Medulla oblongata (tissue), 1 donor: ENCODE measurements around the gene IGBP1.
"Not testable (repeated sequence)": the region's sequence is repeated elsewhere in the genome, so short reads cannot be mapped to it uniquely, and the experiment has no call there.

Experiments
- DNase-seq: peaks from one replicate; pipeline ENCODE4 v3.0.0-alpha.2; 2015; ENCODE audit errors: extremely low spot score

Gene IGBP1

DNA sequence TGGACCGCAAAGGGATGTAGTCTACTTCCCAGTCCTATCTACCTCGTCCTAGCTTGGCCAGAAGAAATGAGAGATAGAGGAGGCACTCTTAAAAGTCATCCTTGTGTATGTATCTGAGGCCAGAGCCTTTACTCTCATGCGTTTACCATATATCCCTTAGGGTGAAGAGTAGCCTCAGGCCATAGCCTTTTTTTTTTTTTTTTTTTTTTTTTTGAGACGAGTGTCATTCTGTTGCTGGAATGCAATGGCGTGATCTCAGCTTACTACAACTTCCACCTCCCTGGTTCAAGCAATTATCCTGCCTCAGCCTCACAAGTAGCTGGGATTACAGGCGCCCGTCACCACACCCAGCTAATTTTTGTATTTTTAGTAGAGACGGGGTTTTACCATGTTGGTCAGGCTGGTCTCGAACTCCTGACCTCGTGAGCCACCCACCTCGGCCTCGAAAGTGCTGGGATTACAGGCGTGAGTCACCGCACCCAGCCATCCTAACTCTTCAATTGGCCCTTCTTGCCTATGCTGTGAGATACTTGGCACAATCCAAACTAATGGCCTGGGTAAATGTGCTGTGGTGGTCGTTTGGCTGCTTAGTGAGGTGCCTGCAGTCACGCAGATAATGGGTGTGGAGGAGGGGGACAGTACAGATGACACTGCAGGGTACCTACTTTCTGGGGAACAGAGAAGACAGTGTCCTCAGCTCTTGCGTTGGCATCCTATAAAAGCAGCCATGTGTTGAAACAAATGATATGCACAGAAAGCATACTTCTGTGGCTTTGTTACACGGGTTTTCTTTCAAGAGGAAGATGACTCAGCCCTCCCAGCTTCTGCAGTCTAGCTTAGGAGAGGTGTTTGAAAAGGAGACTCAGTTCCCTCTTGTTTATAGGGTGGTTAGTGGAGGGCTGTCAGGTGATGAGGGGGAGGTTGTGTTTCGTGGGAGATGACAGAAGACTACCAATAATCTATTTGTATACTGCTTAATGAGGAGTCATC, 33.6 kb downstream of the IGBP1 start:
- no peak for DNase-seq

- peak; percentile 1 for DNase-seq
Observed at GRCh38 chrX:70168238-70169188, 35.3 kb downstream of the IGBP1 start.

DNA sequence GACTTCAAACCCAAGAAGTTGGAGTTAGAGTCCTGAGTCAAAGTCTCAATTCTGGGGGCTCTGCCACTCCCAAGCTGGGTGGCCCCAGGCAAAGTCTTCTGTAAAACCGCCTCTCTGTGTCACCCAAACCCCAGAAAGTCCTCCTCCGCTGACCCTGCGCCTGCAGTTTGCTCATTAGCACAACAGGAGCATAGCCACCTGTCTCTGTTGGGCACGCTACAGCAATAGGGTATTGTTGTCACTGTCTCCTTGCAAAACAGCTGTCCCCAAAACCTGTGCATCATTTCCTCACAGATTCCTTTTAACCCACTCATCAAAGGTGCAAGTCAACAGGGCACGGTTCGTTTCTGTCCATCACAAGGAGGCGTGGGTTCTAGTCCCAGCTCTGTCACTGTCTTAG, 36.0 kb downstream of the IGBP1 start:
- DNase-seq: no peak

DNA sequence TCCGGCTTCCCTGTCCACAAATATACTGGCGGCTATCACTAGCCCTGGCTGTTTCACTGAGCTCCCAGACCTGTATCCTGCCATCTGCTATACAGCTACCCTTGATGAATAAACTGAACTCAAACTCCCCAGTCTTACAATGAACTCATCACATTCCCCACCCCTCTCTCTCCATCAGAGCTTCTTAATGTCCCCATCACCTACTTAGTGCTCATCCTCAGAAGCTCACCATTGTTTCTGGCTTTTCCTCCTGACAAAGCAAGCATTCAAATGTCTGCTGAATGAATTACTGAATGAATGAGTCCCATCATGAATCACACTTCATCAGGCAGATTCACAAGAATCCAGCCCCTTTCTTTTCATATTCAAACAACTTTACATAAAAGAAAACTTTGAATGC, 38.4 kb downstream of the IGBP1 start:
- peak; percentile 27 for DNase-seq

GRCh38 chrX:70172221-70172620, 39.0 kb downstream of the IGBP1 start:
- no peak for DNase-seq

GRCh38 chrX:70172964-70173363, 39.7 kb downstream of the IGBP1 start:
- DNase-seq: no peak

GRCh38 chrX:70174754-70175153, 41.5 kb downstream of the IGBP1 start:
- no peak for DNase-seq

- DNase-seq: no peak
Observed at GRCh38 chrX:70175338-70175737, 42.1 kb downstream of the IGBP1 start.

- DNase-seq: no peak
Observed at GRCh38 chrX:70176938-70177533, 43.8 kb downstream of the IGBP1 start, which contains the start of gene DGAT2L6. Gene DGAT2L6, plus strand, starts transcription at chrX:70177483. Its CDS starts 100 bp downstream, at chrX:70177583.

GRCh38 chrX:70183091-70183490, 49.8 kb downstream of the IGBP1 start:
- no peak for DNase-seq

- DNase-seq: no peak
Observed at GRCh38 chrX:70190225-70190624, 57.0 kb downstream of the IGBP1 start.

DNA sequence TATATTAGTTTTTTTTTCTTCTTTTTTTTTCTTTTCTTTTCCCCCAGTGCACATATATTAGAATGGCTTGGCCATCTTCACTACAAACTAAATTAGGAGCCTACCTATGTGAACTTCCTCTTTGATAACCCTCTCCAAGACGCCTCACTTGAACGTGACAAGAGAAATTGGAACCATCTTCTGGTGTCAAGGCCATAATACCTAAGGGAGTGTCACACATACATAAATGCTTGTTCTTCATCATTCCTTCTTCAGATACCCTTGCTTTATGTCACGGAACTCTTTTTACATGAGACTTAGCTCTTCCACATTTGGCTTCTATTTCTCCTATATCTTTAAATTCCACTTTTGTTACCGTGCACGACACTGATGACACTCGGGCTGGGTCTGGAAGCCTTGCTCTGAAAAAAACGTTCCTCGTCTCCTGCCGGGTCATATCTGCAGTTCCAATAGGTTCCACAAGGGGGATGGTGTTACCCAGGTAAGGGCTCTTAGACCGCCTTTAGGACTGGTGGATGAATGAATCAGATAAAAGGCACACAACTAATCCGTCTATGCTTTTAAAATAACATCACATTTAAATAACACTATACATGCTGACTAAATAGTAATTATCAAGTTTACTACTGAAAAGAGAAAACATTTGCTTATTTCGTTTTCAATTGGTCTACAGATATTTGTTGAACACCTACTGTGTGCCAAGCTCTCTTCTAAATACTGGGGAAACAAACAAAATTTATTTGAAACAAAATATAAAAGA, 63.9 kb downstream of the IGBP1 start:
- DNase-seq: peak; percentile 1

GRCh38 chrX:70201732-70202131, 68.5 kb downstream of the IGBP1 start:
- DNase-seq: no peak

DNA sequence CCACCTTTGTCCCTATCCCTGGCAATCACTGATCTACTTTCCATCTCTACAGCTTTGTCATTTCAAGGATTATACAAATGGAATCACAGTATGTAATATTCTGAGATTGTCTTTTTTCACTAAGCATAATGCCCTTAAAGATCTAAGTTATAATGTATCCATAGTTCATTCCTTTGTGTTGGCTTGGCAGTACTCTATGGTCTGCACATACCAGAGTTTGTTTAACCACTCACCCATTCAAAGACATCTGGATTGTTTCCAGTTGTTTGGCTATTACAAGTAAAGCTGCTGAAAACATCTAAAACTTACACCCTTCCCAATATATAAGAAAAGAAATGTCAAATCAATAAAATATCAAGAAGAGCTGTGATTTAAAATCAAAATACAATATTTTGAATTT, 75.2 kb downstream of the IGBP1 start:
- DNase-seq: no peak

DNA sequence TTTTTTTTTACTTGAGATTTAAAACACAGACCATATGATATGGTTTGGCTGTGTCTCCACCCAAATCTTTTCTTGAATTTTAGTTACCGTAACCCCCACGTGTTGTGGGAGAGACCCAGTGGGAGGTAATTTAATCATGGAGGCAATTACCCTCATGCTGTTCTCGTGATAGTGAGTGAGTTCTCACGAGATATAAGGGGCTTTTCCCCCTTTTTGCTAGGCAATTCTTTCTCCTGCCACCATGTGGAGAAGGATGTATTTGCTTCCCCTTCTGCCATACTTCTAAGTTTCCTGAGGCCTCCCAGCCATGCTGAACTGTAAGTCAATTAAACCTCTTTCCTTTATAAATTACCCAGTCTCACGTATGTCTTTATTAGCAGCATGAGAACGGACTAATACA, 76.3 kb downstream of the IGBP1 start:
- DNase-seq: not testable (repeated sequence)
